Lung (tissue), 12 donors: ENCODE data around the gene CFAP58. TPM values are rescaled to one million over a fixed set of nuclear protein-coding genes. Genes with fewer than 3 reads are reported as not detected.

ENCODE experiments used
- ATAC-seq: fragments of 200-7000 bp; cut with Tn5 transposase; one replicate; pipeline ENCODE4 v1.9.1; 2020; ENCODE audit warnings: moderate number of reproducible peaks; ENCODE audit not compliant: insufficient read depth, low FRiP score
- DNase-seq, 3 donors: peaks; one replicate each; pipeline ENCODE4 v3.0.0-alpha.2; 2013 to 2017
- H3K27ac ChIP-seq, 2 donors: one replicate each; pipeline ENCODE4 v1.5.1; 2013; ENCODE audit warnings: mild to moderate bottlenecking in 2 of 2, moderate library complexity in 2 of 2, control low read depth in 1 of 2, inconsistent platforms in 1 of 2, low read depth in 1 of 2, low read length in 1 of 2
- H3K27me3 ChIP-seq, 3 donors: one replicate each; pipeline ENCODE4 v1.5.1; 2013; ENCODE audit warnings: low read length in 2 of 3; ENCODE audit not compliant: control insufficient read depth in 3 of 3, insufficient read depth in 3 of 3
- H3K36me3 ChIP-seq, 4 donors: one replicate each; pipeline ENCODE4 v1.5.1; 2013; ENCODE audit warnings: low read length in 4 of 4, mild to moderate bottlenecking in 1 of 4, moderate library complexity in 1 of 4; ENCODE audit not compliant: control insufficient read depth in 4 of 4, insufficient read depth in 4 of 4
- H3K4me1 ChIP-seq, 5 donors: one replicate each; pipeline ENCODE4 v1.5.1; 2013; ENCODE audit warnings: low read length in 5 of 5, mild to moderate bottlenecking in 2 of 5, moderate library complexity in 1 of 5; ENCODE audit not compliant: control insufficient read depth in 5 of 5, insufficient read depth in 5 of 5
- H3K4me3 ChIP-seq: one replicate; pipeline ENCODE4 v1.5.1; 2013; ENCODE audit warnings: mild to moderate bottlenecking, control low read depth, moderate library complexity
- H3K9ac ChIP-seq, 2 donors: one replicate each; pipeline ENCODE4 v1.5.1; 2013; ENCODE audit warnings: low read length in 2 of 2, control low read depth in 1 of 2; ENCODE audit not compliant: insufficient read depth in 1 of 2
- H3K9me3 ChIP-seq, 4 donors: one replicate each; pipeline ENCODE4 v1.5.1; 2013; ENCODE audit warnings: low read length in 3 of 4, mild to moderate bottlenecking in 1 of 4, moderate library complexity in 1 of 4; ENCODE audit not compliant: control insufficient read depth in 4 of 4, insufficient read depth in 3 of 4
- CTCF ChIP-seq: IDR thresholded peaks from 2 replicates; pipeline ENCODE4 v1.5.1; 2012; ENCODE audit warnings: mild to moderate bottlenecking; ENCODE audit errors: control extremely low read depth, extremely low read depth
- WGBS, 2 donors: extraction: QIAGEN DNeasy Blood & Tissue Kit; methylation state at CpG; one replicate each; pipeline ENCODE4 v1.1.7; 2013; 5-methylcytosine and 5-hydroxymethylcytosine counted together
- polyA plus RNA-seq, 2 donors: library from polyadenylated mRNA; stranded (reverse); fragments of 200-250 nt; gene quantifications; one replicate each; pipeline ENCODE4 v1.2.1, GENCODE V29; 2013
- total RNA-seq, 2 donors: library from RNA; depleted of rRNA in 1 of 2; stranded (reverse); fragments of >200 nt in 1 of 2; gene quantifications; one replicate each; pipeline ENCODE4 v1.2.1, GENCODE V29; 2014 to 2021
- donor health status: control.
- donor health status: control.
- donor health status: Bipolar disorder and iron deficiency.
- donor health status: healthy.
- donor health status: DM: yes; HTN: yes; CAD: no.

Gene CFAP58
- total and polyA plus RNA-seq, 4 donors = 1.4 to 5.4 (median 3.6) TPM

- WGBS, 2 donors = 91 to 95% methylated on average over 1 of the region's 1 CpG
- no peak overlapping the region for H3K27ac ChIP-seq
Measured at GRCh38 chr10:104416851-104417250, 63.2 kb downstream of the CFAP58 start.

GRCh38 chr10:104417637-104418292 is 64.1 kb downstream of the CFAP58 start:
- Histone ChIP-seq H3K27ac (no peak overlapping the region), H3K4me1 (no peaks in the 10 kb centered on the region), H3K9ac (no peak overlapping the region), H3K36me3 (no peaks in the 10 kb centered on the region), H3K9me3 (no peaks in the 10 kb centered on the region), H3K27me3 (no peaks in the 10 kb centered on the region), H3K4me3 (no peak overlapping the region)
- ATAC-seq = peak; percentile 47
- 63 to 77% methylated on average over 6 of the region's 6 CpGs for WGBS, 2 donors
- no peak for TF ChIP-seq CTCF
- no peak for DNase-seq

More at GRCh38 chr10:104416851-104417250, 63.2 kb downstream of the CFAP58 start:
- no peaks in the 10 kb centered on the region for H3K27me3 ChIP-seq
- ATAC-seq (no peak), DNase-seq (no peak)
- no peaks in the 10 kb centered on the region for H3K4me1 ChIP-seq
- no peak overlapping the region for H3K4me3 ChIP-seq
- H3K9me3 ChIP-seq = no peaks in the 10 kb centered on the region
- TF ChIP-seq CTCF = no peak
- no peaks in the 10 kb centered on the region for H3K36me3 ChIP-seq
- no peak overlapping the region for H3K9ac ChIP-seq

GRCh38 chr10:104424719-104425118 is 71.1 kb downstream of the CFAP58 start:
- TF ChIP-seq CTCF = no peak
- DNase-seq = no peak
- no peak overlapping the region for H3K9ac ChIP-seq
- peaks cover 0 to 2% (median 0%) of the 10 kb centered on the region in 4 donors for H3K9me3 ChIP-seq
- WGBS, 2 donors = 80 to 85% methylated on average over 1 of the region's 1 CpG
- H3K4me3 ChIP-seq = no peak overlapping the region
- H3K27me3 ChIP-seq = peaks cover 0 to 3% (median 3%) of the 10 kb centered on the region in 3 donors
- H3K4me1 ChIP-seq = peaks cover 0 to 5% (median 0%) of the 10 kb centered on the region in 5 donors
- H3K27ac ChIP-seq = no peak overlapping the region
- no peak for ATAC-seq
- no peaks in the 10 kb centered on the region for H3K36me3 ChIP-seq
